Activated CD8-positive, alpha-beta memory T cell treated with anti-CD3 and anti-CD28 coated beads, Interleukin-2, amount 50 U/mL, for 1 hour (primary cell): ENCODE results near the gene BICRAL.
"Not testable (repeated sequence)": the region's sequence is repeated elsewhere in the genome, so short reads cannot be mapped to it uniquely, and the experiment has no call there.

ENCODE experiments used
- DNase-seq: peaks from one replicate; pipeline ENCODE4 v3.0.0-alpha.2; 2020; ENCODE audit errors: extremely low read depth

Gene BICRAL

GRCh38 chr6:42896178-42896719 is 114.4 kb downstream of the BICRAL start:
- no peak for DNase-seq

DNA sequence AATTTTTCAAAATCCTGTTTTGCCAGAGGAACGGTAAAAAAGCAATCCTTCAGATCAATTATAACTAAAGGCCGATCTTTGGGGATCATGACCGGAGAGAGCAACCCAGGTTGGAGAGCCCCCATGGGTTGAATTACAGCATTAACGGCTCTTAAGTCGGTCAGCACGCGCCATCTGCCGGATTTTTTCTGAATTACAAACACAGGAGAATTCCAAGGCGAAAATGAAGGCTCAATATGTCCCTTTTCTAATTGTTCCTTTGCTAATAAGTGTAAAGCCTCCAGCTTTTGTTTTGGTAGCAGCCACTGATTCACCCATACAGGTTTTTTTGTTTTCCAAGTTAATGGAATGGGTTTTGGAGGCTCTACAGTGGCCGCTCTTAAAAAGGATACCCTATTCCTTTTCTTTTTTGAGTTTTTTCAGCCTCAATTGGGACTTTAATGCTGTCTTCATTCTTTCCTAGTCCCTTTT is 117.1 kb downstream of the BICRAL start:
- peak; percentile 53 for DNase-seq

DNA sequence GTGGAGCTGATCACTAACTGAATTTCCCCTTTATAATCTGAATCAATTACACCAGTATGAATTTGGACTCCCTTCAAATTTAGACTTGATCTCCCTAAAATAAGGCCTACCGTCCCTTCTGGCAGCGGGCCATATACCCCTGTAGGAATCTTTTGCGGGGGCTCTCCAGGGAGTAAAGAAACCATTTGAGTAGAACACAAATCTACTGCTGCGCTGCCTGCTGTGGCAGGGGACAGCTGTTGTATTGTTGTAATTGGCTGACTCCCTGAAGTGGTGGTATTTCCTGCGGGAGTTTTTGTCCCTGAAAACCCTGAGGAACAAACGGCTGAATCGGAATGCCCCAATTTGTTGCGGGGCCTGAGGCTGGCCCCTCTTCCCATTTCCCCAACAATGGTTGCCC is 118.0 kb downstream of the BICRAL start:
- no peak for DNase-seq

DNA sequence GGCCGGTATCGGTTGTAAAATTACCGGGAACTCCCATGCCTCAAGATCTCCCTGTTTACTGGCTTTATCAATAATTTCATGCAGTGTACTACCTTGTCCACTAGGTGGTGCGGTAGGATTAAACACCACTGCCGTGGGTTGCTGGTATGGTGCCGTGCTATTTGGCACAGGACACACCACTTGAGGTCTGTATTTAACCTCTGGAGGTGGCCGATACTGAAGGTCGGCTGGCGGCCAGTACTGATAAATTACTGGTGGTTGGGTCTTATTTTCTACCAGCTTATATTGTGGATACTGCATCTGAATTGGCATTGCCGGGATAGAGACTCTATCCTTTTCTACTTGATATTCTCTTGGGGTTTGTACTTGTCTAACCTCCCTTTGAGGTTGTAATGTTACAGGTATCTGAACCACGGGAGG is 119.7 kb downstream of the BICRAL start:
- peak; percentile 56 for DNase-seq

DNA sequence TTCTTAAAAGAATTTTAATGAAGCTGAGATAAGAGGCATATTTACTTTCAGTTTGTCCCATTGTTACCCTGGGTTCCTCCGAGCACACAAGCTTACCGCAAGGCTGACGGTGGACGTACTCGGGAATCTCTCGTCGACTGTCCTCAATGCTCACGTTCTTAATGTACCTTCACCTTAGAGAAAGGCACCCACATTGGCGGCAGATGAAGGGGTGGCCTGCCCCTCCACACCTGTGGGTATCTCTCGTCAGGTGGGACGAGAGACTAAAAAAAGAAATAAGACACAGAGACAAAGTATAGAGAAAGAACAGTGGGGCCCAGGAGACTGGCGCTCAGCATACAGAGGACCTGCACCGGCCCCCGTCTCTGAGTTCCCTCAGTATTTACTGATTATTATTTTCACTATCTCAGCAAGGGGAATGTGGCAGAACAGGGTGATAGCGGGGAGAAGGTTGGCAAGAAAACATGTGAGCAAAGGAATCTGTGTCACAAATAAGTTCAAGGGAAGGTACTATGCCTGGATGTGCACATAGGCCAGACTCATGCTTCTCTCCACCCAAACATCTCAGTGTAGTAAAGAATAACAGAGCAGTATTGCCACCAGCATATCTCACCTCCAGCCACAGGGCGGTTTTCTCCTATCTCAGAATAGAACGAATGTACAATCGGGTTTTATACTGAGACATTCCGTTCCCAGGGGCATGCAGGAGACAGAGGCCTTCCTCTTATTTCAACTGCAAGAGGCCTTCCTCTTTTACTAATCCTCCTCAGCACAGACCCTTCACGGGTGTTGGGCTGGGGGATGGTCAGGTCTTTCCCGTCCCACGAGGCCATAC is 120.8 kb downstream of the BICRAL start:
- not testable (repeated sequence) for DNase-seq

DNA sequence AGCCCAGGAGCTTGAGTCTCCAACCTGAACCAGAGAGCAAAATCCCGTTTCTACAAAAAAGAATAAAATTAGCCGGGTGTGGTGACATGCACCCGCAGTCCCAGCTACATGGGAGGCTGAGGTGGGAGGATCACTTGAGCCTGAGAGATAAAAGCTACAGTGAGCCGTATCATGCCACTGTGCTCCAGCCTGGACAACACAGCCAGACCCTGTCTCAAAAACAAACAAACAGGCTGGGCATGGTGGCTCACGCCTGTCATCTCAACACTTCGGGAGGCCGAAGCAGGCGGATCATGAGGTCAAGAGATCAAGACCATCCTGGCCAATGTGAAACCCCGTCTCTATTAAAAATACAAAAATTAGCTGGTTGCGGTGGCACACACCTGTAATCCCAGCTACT is 122.6 kb downstream of the BICRAL start:
- DNase-seq, result no peak

GRCh38 chr6:42907336-42907735 is 125.5 kb downstream of the BICRAL start:
- no peak for DNase-seq

GRCh38 chr6:42909835-42910234 is 128.0 kb downstream of the BICRAL start:
- DNase-seq, result no peak

DNA sequence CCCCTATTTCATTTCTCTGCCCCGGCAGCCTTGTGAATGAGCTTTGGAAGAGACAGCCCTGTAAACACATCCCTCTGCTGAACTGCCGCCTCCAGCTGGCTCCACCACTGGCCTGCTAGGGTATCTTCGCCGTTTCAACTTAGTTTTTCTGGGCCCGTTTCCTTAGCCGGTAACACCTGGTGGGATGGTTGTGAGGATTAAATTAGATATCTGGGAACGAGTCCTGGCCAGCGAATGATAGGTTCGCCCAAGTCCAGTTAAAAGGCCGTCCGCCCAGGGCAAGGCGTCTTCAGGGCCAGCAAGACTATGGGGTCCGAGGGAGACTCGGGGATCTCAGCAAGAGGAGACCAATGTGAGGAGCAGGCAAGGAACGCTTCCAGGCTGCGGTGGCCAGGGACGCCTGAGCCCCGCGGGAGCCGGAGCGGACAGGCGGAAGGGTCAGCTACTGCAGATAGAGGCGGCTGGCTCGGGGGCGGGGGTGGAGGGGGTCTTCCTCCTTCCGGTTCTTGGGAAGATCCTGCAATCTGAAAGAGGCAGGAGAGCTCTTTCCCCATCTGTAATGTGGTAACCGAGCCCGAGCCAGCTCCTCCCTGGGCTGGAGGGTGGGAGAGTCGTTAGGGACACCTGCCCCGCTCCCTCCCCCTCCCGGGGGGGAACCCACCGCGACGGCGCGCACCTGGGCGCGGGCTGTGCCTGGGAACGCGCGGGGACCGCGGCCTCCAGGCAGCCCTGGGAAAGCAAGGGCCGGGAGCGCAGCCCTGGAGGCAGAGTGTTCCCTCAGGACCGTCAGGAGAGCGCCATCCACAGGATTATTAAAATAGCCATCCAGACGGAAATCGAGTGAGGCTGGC is 129.5 kb downstream of the BICRAL start:
- no peak for DNase-seq

- no peak for DNase-seq
Measured at GRCh38 chr6:42914546-42914945, 132.7 kb downstream of the BICRAL start.

- no peak for DNase-seq
Measured at GRCh38 chr6:42915732-42916131, 133.9 kb downstream of the BICRAL start, which contains the start of gene PTCRA. Gene PTCRA (plus strand): TSS chr6:42916053. CDS start chr6:42916070, 17 bp downstream.

DNA sequence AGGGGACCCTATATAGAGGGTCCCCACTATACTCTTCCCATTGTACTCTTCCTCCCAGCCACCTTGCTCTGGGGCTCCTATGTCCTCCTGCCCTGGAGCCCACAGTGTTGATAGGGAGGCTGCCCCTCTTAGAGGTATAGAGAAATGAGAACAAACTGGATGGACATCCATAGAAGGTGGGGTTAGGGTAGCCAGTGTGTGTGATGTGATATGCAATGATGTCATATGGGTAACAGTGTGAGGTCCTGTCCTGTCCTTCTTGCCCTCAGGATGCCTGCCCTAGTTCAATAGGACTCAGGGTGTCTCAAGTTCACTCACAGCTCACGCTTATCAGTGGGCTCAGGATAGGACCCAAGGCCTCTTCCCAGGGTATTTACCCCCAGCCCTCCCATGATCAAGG is 134.4 kb downstream of the BICRAL start:
- DNase-seq, result no peak
